ENCODE data around the gene HSPG2. TPM values are rescaled to one million over a fixed set of nuclear protein-coding genes. Genes with fewer than 3 reads are reported as not detected.
A peak's percentile ranks its signal among the peaks of the same experiment; 100 is the strongest.

Gene HSPG2
- total and polyA plus RNA-seq, 8 donors: 50.4 to 164 (median 63.9) TPM

GRCh38 chr1:21880619-21880970, 56.5 kb downstream of the HSPG2 start:
- Histone ChIP-seq H3K36me3 (peaks cover 0 to 25% (median 9%) of the 10 kb centered on the region in 3 donors), H3K4me1 (no peaks in the 10 kb centered on the region), H3K27me3 (no peaks in the 10 kb centered on the region), H3K27ac (no peak overlapping the region), H3K9me3 (no peaks in the 10 kb centered on the region), H3K4me3 (no peak overlapping the region)
- no peak for TF ChIP-seq CTCF (IDR thresholded peaks at IDR 0.05)
- FAIRE-seq (no peak), ATAC-seq (no peak), DNase-seq (peak in 2 of 6 donors; percentile 22 to 46)
- WGBS, 2 donors: 92 to 93% methylated on average over 16 of the region's 16 CpGs
- intact Hi-C loops (cut with DNase I): no loop called here

- H3K9me3 ChIP-seq: no peaks in the 10 kb centered on the region
- intact Hi-C loops (cut with DNase I): loop anchor here in 1 of 3 donors (5.0 kb wide), 1 partner anchor 47 kb away; no protein-coding TSS in a partner anchor
- TF ChIP-seq CTCF (IDR thresholded peaks at IDR 0.05): no peak
- no peak overlapping the region for H3K27ac ChIP-seq
- peaks cover 0 to 30% (median 9%) of the 10 kb centered on the region in 3 donors for H3K36me3 ChIP-seq
- no peaks in the 10 kb centered on the region for H3K27me3 ChIP-seq
- ATAC-seq (no peak), DNase-seq (peak in 2 of 6 donors; percentile 26 to 40), FAIRE-seq (no peak)
- 96 to 98% methylated on average over 19 of the region's 19 CpGs for WGBS, 2 donors
- H3K4me3 ChIP-seq: no peak overlapping the region
- no peaks in the 10 kb centered on the region for H3K4me1 ChIP-seq
Measured at GRCh38 chr1:21879928-21880618, 57.0 kb downstream of the HSPG2 start.

GRCh38 chr1:21878840-21879478, 58.2 kb downstream of the HSPG2 start:
- 95 to 96% methylated on average over 11 of the region's 11 CpGs for WGBS, 2 donors
- no peaks in the 10 kb centered on the region for H3K4me1 ChIP-seq
- DNase-seq: peak in 1 of 6 donors; percentile 62
- intact Hi-C loops (cut with DNase I): loop anchor here in 1 of 3 donors (5.0 kb wide), 1 partner anchor 48 kb away; no protein-coding TSS in a partner anchor
- H3K36me3 ChIP-seq: peaks cover 0 to 41% (median 9%) of the 10 kb centered on the region in 3 donors
- H3K27ac ChIP-seq: no peak overlapping the region
- TF ChIP-seq CTCF (IDR thresholded peaks at IDR 0.05): no peak
- no peak overlapping the region for H3K4me3 ChIP-seq
- no peaks in the 10 kb centered on the region for H3K9me3 ChIP-seq
- FAIRE-seq: no peak
- no peak for ATAC-seq
- no peaks in the 10 kb centered on the region for H3K27me3 ChIP-seq

GRCh38 chr1:21878009-21878773, 58.9 kb downstream of the HSPG2 start:
- Histone ChIP-seq H3K4me1 (no peaks in the 10 kb centered on the region), H3K9me3 (no peaks in the 10 kb centered on the region), H3K27ac (no peak overlapping the region), H3K4me3 (no peak overlapping the region), H3K36me3 (peaks cover 0 to 49% (median 9%) of the 10 kb centered on the region in 3 donors), H3K27me3 (no peaks in the 10 kb centered on the region)
- intact Hi-C loops (cut with DNase I): loop anchor here in 1 of 3 donors (5.0 kb wide), 1 partner anchor 49 kb away; no protein-coding TSS in a partner anchor
- ATAC-seq: no peak
- WGBS, 2 donors: 93 to 98% methylated on average over 24 to 25 of the region's 25 CpGs
- peak in 1 of 6 donors; percentile 59 for DNase-seq
- no peak for FAIRE-seq
- TF ChIP-seq CTCF (IDR thresholded peaks at IDR 0.05): no peak

All from pancreas (tissue), 10 donors.